NK-92 treated with Interleukin-12 subunit alpha and Interleukin-12 subunit beta, amount 100 ng/mL, for 24 hours (cell line): ENCODE data around the gene CCDC71L.
A peak's percentile ranks its signal among the peaks of the same experiment; 100 is the strongest.
"Not testable (repeated sequence)": the region's sequence is repeated elsewhere in the genome, so short reads cannot be mapped to it uniquely, and the experiment has no call there.

Experiments used
- DNase-seq: peaks from one replicate; lab custom pipeline; 2025; lab: John Stamatoyannopoulos, UW

The CCDC71L gene

GRCh38 chr7:106660862-106661720 lies at the start of gene CCDC71L:
CCDC71L (minus strand) TSS chr7:106661158; CDS start chr7:106660896, 262 bp downstream.
- DNase-seq = peak; percentile 83

GRCh38 chr7:106709604-106710003 lies 48.6 kb upstream of the CCDC71L start:
- not testable (repeated sequence) for DNase-seq

- no peak for DNase-seq
These were observed 43.3 kb upstream of the CCDC71L start for GRCh38 chr7:106704000-106704840.

- DNase-seq = no peak
These were observed 32.9 kb upstream of the CCDC71L start for GRCh38 chr7:106693677-106694353.

- DNase-seq = no peak
These were observed 31.6 kb upstream of the CCDC71L start for GRCh38 chr7:106692450-106693051.

- DNase-seq = not testable (repeated sequence)
These were observed 27.2 kb upstream of the CCDC71L start for GRCh38 chr7:106688161-106688560.

- DNase-seq = no peak
These were observed 23.0 kb upstream of the CCDC71L start for GRCh38 chr7:106683941-106684340.

GRCh38 chr7:106681815-106682495 lies 21.0 kb upstream of the CCDC71L start:
- no peak for DNase-seq

GRCh38 chr7:106679153-106679931 lies 18.4 kb upstream of the CCDC71L start:
- peak; percentile 22 for DNase-seq

- no peak for DNase-seq
These were observed 17.8 kb upstream of the CCDC71L start for GRCh38 chr7:106678795-106679152.

- DNase-seq = not testable (repeated sequence)
These were observed 15.5 kb upstream of the CCDC71L start for GRCh38 chr7:106676506-106676905.

GRCh38 chr7:106673688-106674087 lies 12.7 kb upstream of the CCDC71L start:
- DNase-seq = not testable (repeated sequence)

GRCh38 chr7:106671930-106672329 lies 11.0 kb upstream of the CCDC71L start:
- DNase-seq = not testable (repeated sequence)

- no peak for DNase-seq
These were observed 10.2 kb upstream of the CCDC71L start for GRCh38 chr7:106671160-106671559.

GRCh38 chr7:106668861-106669524 lies 8.0 kb upstream of the CCDC71L start:
- DNase-seq = no peak

GRCh38 chr7:106666353-106666752 lies 5.4 kb upstream of the CCDC71L start:
- no peak for DNase-seq

- no peak for DNase-seq
These were observed 3.4 kb upstream of the CCDC71L start for GRCh38 chr7:106664343-106664742.

- peak; percentile 82 for DNase-seq
These were observed 746 bp downstream of the CCDC71L start for GRCh38 chr7:106659963-106660861.
